H9 (cell line): ENCODE data around the gene SLC9A6. TPM values are rescaled to one million over a fixed set of nuclear protein-coding genes. Genes with fewer than 3 reads are reported as not detected.

Experiments used
- DNase-seq: peaks from one replicate; pipeline ENCODE4 v3.0.0-alpha.2; 2017
- H2AFZ ChIP-seq: one replicate; pipeline ENCODE4 v1.6.1; 2013; ENCODE audit warnings: mild to moderate bottlenecking, low read length, control low read depth, moderate library complexity
- H2AK5ac ChIP-seq: 2 replicates; pipeline ENCODE4 v1.6.1; 2013; ENCODE audit warnings: low read length, control low read depth, mixed read lengths; ENCODE audit not compliant: insufficient read length
- H2BK120ac ChIP-seq: one replicate; pipeline ENCODE4 v1.6.1; 2013; ENCODE audit warnings: low read depth, mild to moderate bottlenecking, low read length, control low read depth, inconsistent platforms; ENCODE audit not compliant: poor library complexity, severe bottlenecking
- H2BK12ac ChIP-seq: 2 replicates; pipeline ENCODE4 v1.6.1; 2013; ENCODE audit warnings: low read length, control low read depth, mixed read lengths, low read depth; ENCODE audit not compliant: insufficient read length
- H2BK15ac ChIP-seq: 2 replicates; pipeline ENCODE4 v1.6.1; 2013; ENCODE audit warnings: low read depth, low read length, control low read depth
- H2BK20ac ChIP-seq: one replicate; pipeline ENCODE4 v1.6.1; 2013; ENCODE audit warnings: low read depth, mild to moderate bottlenecking, low read length, control low read depth, inconsistent platforms; ENCODE audit not compliant: poor library complexity, severe bottlenecking
- H2BK5ac ChIP-seq: 2 replicates; pipeline ENCODE4 v1.6.1; 2013; ENCODE audit warnings: low read length, control low read depth, mixed read lengths; ENCODE audit not compliant: insufficient read length
- H3K14ac ChIP-seq: 2 replicates; pipeline ENCODE4 v1.6.1; 2013; ENCODE audit warnings: low read length, control low read depth; ENCODE audit not compliant: insufficient read depth
- H3K18ac ChIP-seq: 2 replicates; pipeline ENCODE4 v1.6.1; 2013; ENCODE audit warnings: low read depth, mild to moderate bottlenecking, mixed read lengths, low read length, control low read depth; ENCODE audit not compliant: insufficient read length
- H3K23ac ChIP-seq: 2 replicates; pipeline ENCODE4 v1.6.1; 2013; ENCODE audit warnings: low read length, control low read depth, mixed read lengths, low read depth; ENCODE audit not compliant: insufficient read length
- H3K23me2 ChIP-seq: 2 replicates; pipeline ENCODE4 v1.6.1; 2013; ENCODE audit warnings: low read depth, mild to moderate bottlenecking, mixed read lengths, low read length, control low read depth; ENCODE audit not compliant: insufficient read length, poor library complexity, severe bottlenecking
- H3K27ac ChIP-seq: 2 replicates; pipeline ENCODE4 v1.5.1; 2013; ENCODE audit warnings: low read length, control low read depth, mixed read lengths, low read depth; ENCODE audit not compliant: insufficient read length
- H3K27me3 ChIP-seq: 2 replicates; pipeline ENCODE4 v1.6.1; 2013; ENCODE audit warnings: low read length, control low read depth, inconsistent platforms; ENCODE audit not compliant: insufficient read depth
- H3K4ac ChIP-seq: 2 replicates; pipeline ENCODE4 v1.6.1; 2013; ENCODE audit warnings: low read depth, mild to moderate bottlenecking, control low read depth, inconsistent platforms, low read length, moderate library complexity
- H3K4me1 ChIP-seq: 2 replicates; pipeline ENCODE4 v1.6.1; 2013; ENCODE audit warnings: low read length, control low read depth, inconsistent platforms; ENCODE audit not compliant: insufficient read depth
- H3K4me2 ChIP-seq: 2 replicates; pipeline ENCODE4 v1.6.1; 2013; ENCODE audit warnings: low read length, control low read depth, mixed read lengths; ENCODE audit not compliant: insufficient read length, insufficient read depth
- H3K56ac ChIP-seq: 2 replicates; pipeline ENCODE4 v1.6.1; 2013; ENCODE audit warnings: low read depth, mild to moderate bottlenecking, mixed read lengths, low read length, control low read depth; ENCODE audit not compliant: insufficient read length
- H3K79me1 ChIP-seq: 2 replicates; pipeline ENCODE4 v1.6.1; 2013; ENCODE audit warnings: low read depth, mild to moderate bottlenecking, moderate library complexity, low read length, control low read depth, inconsistent platforms; ENCODE audit not compliant: insufficient read depth, poor library complexity, severe bottlenecking
- H3K79me2 ChIP-seq: 2 replicates; pipeline ENCODE4 v1.6.1; 2013; ENCODE audit warnings: low read length, control low read depth, inconsistent platforms; ENCODE audit not compliant: insufficient read depth
- H3K9ac ChIP-seq: 2 replicates; pipeline ENCODE4 v1.6.1; 2013; ENCODE audit warnings: low read length, control low read depth, mixed read lengths; ENCODE audit not compliant: insufficient read length; ENCODE audit errors: extremely low read depth
- H3K9me3 ChIP-seq: one replicate; pipeline ENCODE4 v1.6.1; 2013; ENCODE audit warnings: low read depth, low read length, inconsistent platforms; ENCODE audit not compliant: control insufficient read depth
- H3T11ph ChIP-seq: one replicate; pipeline ENCODE4 v1.6.1; 2013; ENCODE audit warnings: mild to moderate bottlenecking, low read length, control low read depth, inconsistent platforms
- H4K20me1 ChIP-seq: one replicate; pipeline ENCODE4 v1.6.1; 2013; ENCODE audit not compliant: control insufficient read depth, insufficient read length, insufficient read depth
- H4K5ac ChIP-seq: 2 replicates; pipeline ENCODE4 v1.6.1; 2013; ENCODE audit warnings: low read depth, mild to moderate bottlenecking, mixed read lengths, low read length, control low read depth; ENCODE audit not compliant: insufficient read length
- H4K8ac ChIP-seq: replicated peaks from 2 replicates; pipeline ENCODE4 v1.6.1; 2013; ENCODE audit warnings: low read length, control low read depth, mixed read lengths, low read depth; ENCODE audit not compliant: insufficient read length
- H4K91ac ChIP-seq: 2 replicates; pipeline ENCODE4 v1.6.1; 2013; ENCODE audit warnings: low read depth, mild to moderate bottlenecking, moderate library complexity, mixed read lengths, low read length, control low read depth; ENCODE audit not compliant: insufficient read length
- H3K27ac Mint-ChIP-seq, 3 experiments: 2 replicates in 2 of 3; 3 replicates in 1 of 3; pipeline ENCODE4 v1.8.0; 2020 to 2021; ENCODE audit warnings: mixed read lengths in 3 of 3, mild to moderate bottlenecking in 1 of 3, moderate library complexity in 1 of 3
- H3K27me3 Mint-ChIP-seq: 2 replicates; pipeline ENCODE4 v1.8.0; 2021; ENCODE audit warnings: low read depth, mild to moderate bottlenecking, moderate library complexity, mixed read lengths
- H3K36me3 Mint-ChIP-seq, 3 experiments: 2 replicates in 2 of 3; 3 replicates in 1 of 3; pipeline ENCODE4 v1.8.0; 2020 to 2021; ENCODE audit warnings: low read depth in 3 of 3, mixed read lengths in 3 of 3; ENCODE audit not compliant: insufficient read depth in 1 of 3
- H3K4me1 Mint-ChIP-seq, 2 experiments: 2 replicates each; pipeline ENCODE4 v1.8.0; 2020; ENCODE audit warnings: mixed read lengths in 2 of 2
- H3K4me3 Mint-ChIP-seq, 2 experiments: 2 replicates in 1 of 2; 3 replicates in 1 of 2; pipeline ENCODE4 v1.8.0; 2020 to 2021; ENCODE audit warnings: mild to moderate bottlenecking in 2 of 2, mixed read lengths in 2 of 2, moderate library complexity in 1 of 2
- H3K9me3 Mint-ChIP-seq, 2 experiments: 2 replicates in 1 of 2; 3 replicates in 1 of 2; pipeline ENCODE4 v1.8.0; 2020; ENCODE audit warnings: mild to moderate bottlenecking in 2 of 2, mixed read lengths in 2 of 2, moderate library complexity in 1 of 2
- WGBS: extraction: QIAGEN DNeasy Blood & Tissue Kit; methylation state at CpG from one replicate; pipeline ENCODE4 v1.1.7; 2013; ENCODE audit warnings: missing lambda C conversion rate, low lambda C conversion rate, mixed read lengths; ENCODE audit not compliant: insufficient read length; ENCODE audit errors: extremely low coverage; 5-methylcytosine and 5-hydroxymethylcytosine counted together
- total RNA-seq: library from RNA; stranded (reverse); gene quantifications from 2 replicates; pipeline ENCODE4 v1.2.1, GENCODE V29; 2021
- TF ChIP-seq, protein P1 (sequence below): fragments of 200-600 bp; sonication (generic); conservative IDR thresholded peaks from 3 replicates; pipeline ENCODE4 v1.8.0; 2021; ENCODE audit warnings: antibody characterized with exemption, mild to moderate bottlenecking

The SLC9A6 gene
- total RNA-seq, 1 experiment from 2014 or later: 12.3 TPM

- H3K9me3 ChIP-seq: peaks cover 25% of the 10 kb centered on the region
- H3K36me3 Mint-ChIP-seq: peaks cover 11 to 31% (median 17%) of the 10 kb centered on the region in 3 experiments
- no peak overlapping the region for H2BK20ac ChIP-seq
- no peak overlapping the region for H3K56ac ChIP-seq
- no peak overlapping the region for H3K27ac Mint-ChIP-seq
- no CpG with 5 or more reads among the region's 7 CpGs for WGBS
- no peak overlapping the region for H4K8ac ChIP-seq
- no peak overlapping the region for H3K27ac ChIP-seq
- no peaks in the 10 kb centered on the region for H4K20me1 ChIP-seq
- H3K27me3 ChIP-seq: no peaks in the 10 kb centered on the region
- H3K79me1 ChIP-seq: no peaks in the 10 kb centered on the region
- peaks cover 6 to 11% of the 10 kb centered on the region in 2 experiments for H3K4me1 Mint-ChIP-seq
- H3K4me1 ChIP-seq: no peaks in the 10 kb centered on the region
- H3K14ac ChIP-seq: no peak overlapping the region
- DNase-seq: no peak
- H3K18ac ChIP-seq: no peak overlapping the region
- H3K27me3 Mint-ChIP-seq: no peaks in the 10 kb centered on the region; the same call in 1 of the 2 replicates
- no peak overlapping the region for H4K91ac ChIP-seq
- TF ChIP-seq, protein P1, sequence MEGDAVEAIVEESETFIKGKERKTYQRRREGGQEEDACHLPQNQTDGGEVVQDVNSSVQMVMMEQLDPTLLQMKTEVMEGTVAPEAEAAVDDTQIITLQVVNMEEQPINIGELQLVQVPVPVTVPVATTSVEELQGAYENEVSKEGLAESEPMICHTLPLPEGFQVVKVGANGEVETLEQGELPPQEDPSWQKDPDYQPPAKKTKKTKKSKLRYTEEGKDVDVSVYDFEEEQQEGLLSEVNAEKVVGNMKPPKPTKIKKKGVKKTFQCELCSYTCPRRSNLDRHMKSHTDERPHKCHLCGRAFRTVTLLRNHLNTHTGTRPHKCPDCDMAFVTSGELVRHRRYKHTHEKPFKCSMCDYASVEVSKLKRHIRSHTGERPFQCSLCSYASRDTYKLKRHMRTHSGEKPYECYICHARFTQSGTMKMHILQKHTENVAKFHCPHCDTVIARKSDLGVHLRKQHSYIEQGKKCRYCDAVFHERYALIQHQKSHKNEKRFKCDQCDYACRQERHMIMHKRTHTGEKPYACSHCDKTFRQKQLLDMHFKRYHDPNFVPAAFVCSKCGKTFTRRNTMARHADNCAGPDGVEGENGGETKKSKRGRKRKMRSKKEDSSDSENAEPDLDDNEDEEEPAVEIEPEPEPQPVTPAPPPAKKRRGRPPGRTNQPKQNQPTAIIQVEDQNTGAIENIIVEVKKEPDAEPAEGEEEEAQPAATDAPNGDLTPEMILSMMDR: no peak
- H2BK5ac ChIP-seq: no peak overlapping the region
- no peak overlapping the region for H2AFZ ChIP-seq
- H4K5ac ChIP-seq: no peak overlapping the region
- H2BK12ac ChIP-seq: no peak overlapping the region
- no peak overlapping the region for H2BK120ac ChIP-seq
- no peak overlapping the region for H3K4me2 ChIP-seq
- no peak overlapping the region for H3K23ac ChIP-seq
- H2AK5ac ChIP-seq: no peak overlapping the region
- H3K9me3 Mint-ChIP-seq: peaks cover 51 to 66% of the 10 kb centered on the region in 2 experiments
- H2BK15ac ChIP-seq: no peak overlapping the region
- no peaks in the 10 kb centered on the region for H3K79me2 ChIP-seq
- no peak overlapping the region for H3K9ac ChIP-seq
- no peaks in the 10 kb centered on the region for H3K23me2 ChIP-seq
- H3K4me3 Mint-ChIP-seq: no peak overlapping the region
- H3K4ac ChIP-seq: no peak overlapping the region
- H3T11ph ChIP-seq: no peak overlapping the region
These were observed 56.1 kb downstream of the SLC9A6 start for GRCh38 chrX:136041254-136041812.
